Stimulated activated CD4-positive, alpha-beta T cell treated with anti-CD3 and anti-CD28 coated beads, Interleukin-2, amount 100 ng/mL, for 4 hours (primary cell): ENCODE results near the gene FAM168A.

Source experiments
- DNase-seq: peaks from one replicate; pipeline ENCODE4 v3.0.0-alpha.2; 2020; ENCODE audit warnings: low read depth

Gene FAM168A

GRCh38 chr11:73597956-73598718, at the start of gene FAM168A:
Gene FAM168A (minus strand): TSS chr11:73598112. CDS start chr11:73468474, 129,638 bp downstream.
- peak; percentile 92 for DNase-seq

- DNase-seq: peak; percentile 89
Measured at GRCh38 chr11:73647459-73648100, 49.7 kb upstream of the FAM168A start.

GRCh38 chr11:73645972-73646631, 48.2 kb upstream of the FAM168A start, which contains the start of gene PLEKHB1:
Gene PLEKHB1 (plus strand): TSS chr11:73646581. CDS start chr11:73646609, 28 bp downstream.
- DNase-seq: no peak

GRCh38 chr11:73645121-73645969, 47.4 kb upstream of the FAM168A start:
- no peak for DNase-seq

GRCh38 chr11:73641668-73642067, 43.8 kb upstream of the FAM168A start:
- no peak for DNase-seq

GRCh38 chr11:73640592-73640991, 42.7 kb upstream of the FAM168A start:
- DNase-seq: no peak

- DNase-seq: no peak
Measured at GRCh38 chr11:73637012-73637411, 39.1 kb upstream of the FAM168A start.

- no peak for DNase-seq
Measured at GRCh38 chr11:73636249-73636648, 38.3 kb upstream of the FAM168A start.

- DNase-seq: no peak
Measured at GRCh38 chr11:73635721-73636120, 37.8 kb upstream of the FAM168A start.

- DNase-seq: no peak
Measured at GRCh38 chr11:73633999-73634398, 36.1 kb upstream of the FAM168A start.

- DNase-seq: no peak
Measured at GRCh38 chr11:73632996-73633395, 35.1 kb upstream of the FAM168A start.

- DNase-seq: no peak
Measured at GRCh38 chr11:73629907-73630306, 32.0 kb upstream of the FAM168A start.

GRCh38 chr11:73625696-73626318, 27.9 kb upstream of the FAM168A start:
- peak; percentile 47 for DNase-seq

- DNase-seq: no peak
Measured at GRCh38 chr11:73623686-73624085, 25.8 kb upstream of the FAM168A start.

GRCh38 chr11:73622926-73623593, 25.1 kb upstream of the FAM168A start:
- no peak for DNase-seq

GRCh38 chr11:73614591-73614990, 16.7 kb upstream of the FAM168A start:
- DNase-seq: no peak

GRCh38 chr11:73612601-73613140, 14.8 kb upstream of the FAM168A start:
- DNase-seq: no peak

GRCh38 chr11:73598719-73599379, 937 bp upstream of the FAM168A start:
- no peak for DNase-seq

- no peak for DNase-seq
Measured at GRCh38 chr11:73597336-73597955, 466 bp downstream of the FAM168A start.

- no peak for DNase-seq
Measured at GRCh38 chr11:73596547-73596946, 1.4 kb downstream of the FAM168A start.
